ENCODE results near the gene BRPF1. TPM values are rescaled to one million over a fixed set of nuclear protein-coding genes. Genes with fewer than 3 reads are reported as not detected.

Gene BRPF1
- polyA plus RNA-seq, 1 experiment: 5.7 TPM

- H3K27ac ChIP-seq (ENCODE audit: low read depth, low read length): no peak overlapping the region
- peaks cover 2% of the 10 kb centered on the region; the same call in 1 of the 2 replicates for H3K9me3 ChIP-seq (ENCODE audit: control insufficient read depth, insufficient read depth, low read length)
- no peak overlapping the region for H3K4me3 ChIP-seq (ENCODE audit: low read depth, low read length)
- DNase-seq (ENCODE audit: low read depth, low spot score): no peak
- H3K27me3 ChIP-seq (ENCODE audit: control insufficient read depth, insufficient read depth, low read length): no peaks in the 10 kb centered on the region
- ChIA-PET CTCF (interaction anchor here (0.6 kb wide), 1 partner anchor 16 kb away, joined by 5 read pairs; no protein-coding TSS in a partner anchor), POLR2A (interaction anchor here (0.7 kb wide), 1 partner anchor 433 kb away, joined by 5 read pairs; no protein-coding TSS in a partner anchor)
- TF ChIP-seq CTCF (IDR thresholded peaks at IDR 0.05; ENCODE audit: low read depth, low read length): no peak
Measured at GRCh38 chr3:9784965-9785364, 53.4 kb downstream of the BRPF1 start.

GRCh38 chr3:9785602-9786001 is 54.1 kb downstream of the BRPF1 start:
- TF ChIP-seq CTCF (IDR thresholded peaks at IDR 0.05; ENCODE audit: low read depth, low read length): no peak
- Histone ChIP-seq H3K4me3 (ENCODE audit: low read depth, low read length) (no peak overlapping the region), H3K27me3 (ENCODE audit: control insufficient read depth, insufficient read depth, low read length) (no peaks in the 10 kb centered on the region), H3K9me3 (ENCODE audit: control insufficient read depth, insufficient read depth, low read length) (peaks cover 2% of the 10 kb centered on the region; the same call in 1 of the 2 replicates), H3K27ac (ENCODE audit: low read depth, low read length) (no peak overlapping the region)
- DNase-seq (ENCODE audit: low read depth, low spot score): no peak
- CTCF ChIA-PET: no interaction called here
- POLR2A ChIA-PET: no interaction called here

- H3K27ac ChIP-seq (ENCODE audit: low read depth, low read length): no peak overlapping the region
- no peaks in the 10 kb centered on the region for H3K27me3 ChIP-seq (ENCODE audit: control insufficient read depth, insufficient read depth, low read length)
- no peak for DNase-seq (ENCODE audit: low read depth, low spot score)
- TF ChIP-seq CTCF (IDR thresholded peaks at IDR 0.05; ENCODE audit: low read depth, low read length): no peak
- H3K9me3 ChIP-seq (ENCODE audit: control insufficient read depth, insufficient read depth, low read length): peaks cover 2% of the 10 kb centered on the region; the same call in 1 of the 2 replicates
- ChIA-PET CTCF (interaction anchor here (0.8 kb wide), 1 partner anchor 14 kb away, joined by 3 read pairs; no protein-coding TSS in a partner anchor), POLR2A (no interaction called here)
- no peak overlapping the region for H3K4me3 ChIP-seq (ENCODE audit: low read depth, low read length)
Measured at GRCh38 chr3:9786209-9786739, 54.7 kb downstream of the BRPF1 start.

DNA sequence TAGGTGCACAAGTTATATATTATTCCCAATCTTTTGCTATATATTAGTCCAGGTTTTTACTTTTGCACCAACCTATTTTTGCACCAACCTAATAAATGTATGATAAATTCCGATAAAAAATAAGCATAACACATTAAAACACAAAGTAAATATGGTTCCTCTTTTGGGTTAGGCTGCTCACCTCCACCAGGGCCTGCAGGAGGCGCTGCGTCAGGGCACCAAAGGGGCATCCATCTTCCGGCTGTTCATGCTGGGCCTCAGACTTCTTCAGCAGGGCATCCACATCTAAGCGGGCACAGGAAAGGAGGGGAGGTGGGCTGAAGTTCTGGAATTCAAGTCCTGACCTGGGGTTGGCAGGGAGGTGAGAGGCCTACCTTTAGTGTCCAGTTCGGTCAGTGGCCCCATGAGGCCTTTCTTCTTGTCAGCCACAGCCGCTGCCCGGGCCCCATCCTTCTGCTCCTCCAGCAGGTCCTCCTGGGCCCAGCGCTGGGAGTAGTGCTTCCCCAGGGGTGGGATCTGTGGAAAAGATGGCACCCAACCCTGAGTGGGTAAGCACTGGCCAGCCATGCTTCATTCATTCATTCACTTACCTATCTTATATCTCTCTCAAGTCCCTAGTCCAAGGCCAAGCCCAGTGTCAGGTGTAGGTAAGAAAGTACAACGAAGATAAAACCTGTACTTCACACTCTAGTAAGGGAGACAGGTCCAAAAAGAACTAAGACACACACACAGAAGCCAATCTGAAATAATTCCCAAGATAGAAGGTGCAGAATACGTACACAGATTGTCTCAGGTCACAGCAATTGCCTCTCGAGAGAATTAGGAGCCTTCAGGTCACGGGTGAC is 55.5 kb downstream of the BRPF1 start:
- ChIA-PET CTCF (interaction anchor here (0.8 kb wide), 1 partner anchor 13 kb away, joined by 3 read pairs; no protein-coding TSS in a partner anchor), POLR2A (no interaction called here)
- TF ChIP-seq CTCF (IDR thresholded peaks at IDR 0.05; ENCODE audit: low read depth, low read length): peak; percentile 51
- no peak for DNase-seq (ENCODE audit: low read depth, low spot score)
- Histone ChIP-seq H3K27ac (ENCODE audit: low read depth, low read length) (no peak overlapping the region), H3K9me3 (ENCODE audit: control insufficient read depth, insufficient read depth, low read length) (peaks cover 2% of the 10 kb centered on the region; the same call in 1 of the 2 replicates), H3K27me3 (ENCODE audit: control insufficient read depth, insufficient read depth, low read length) (no peaks in the 10 kb centered on the region), H3K4me3 (ENCODE audit: low read depth, low read length) (no peak overlapping the region)

DNA sequence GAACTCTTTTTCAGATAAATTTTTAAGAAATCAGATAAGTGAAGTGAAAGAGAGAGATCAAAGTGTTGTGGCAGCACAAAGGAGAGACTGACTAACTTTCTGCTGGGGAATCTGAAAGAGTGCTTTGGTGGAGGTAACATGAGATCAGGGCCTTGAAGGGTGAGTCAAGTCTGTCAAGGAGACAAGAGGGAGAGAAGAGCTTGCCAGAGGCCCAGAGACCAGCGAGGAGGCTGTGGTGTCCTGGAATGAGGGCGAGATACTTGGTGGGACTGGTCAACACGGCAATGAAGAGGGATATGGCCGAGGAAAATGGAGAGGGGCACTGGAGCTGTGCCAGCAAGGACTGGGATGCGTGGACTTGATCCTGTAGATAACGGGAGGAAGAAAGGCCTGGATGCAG is 56.2 kb downstream of the BRPF1 start:
- H3K4me3 ChIP-seq (ENCODE audit: low read depth, low read length): no peak overlapping the region
- TF ChIP-seq CTCF (IDR thresholded peaks at IDR 0.05; ENCODE audit: low read depth, low read length): no peak
- H3K27me3 ChIP-seq (ENCODE audit: control insufficient read depth, insufficient read depth, low read length): no peaks in the 10 kb centered on the region
- POLR2A ChIA-PET: no interaction called here
- H3K27ac ChIP-seq (ENCODE audit: low read depth, low read length): no peak overlapping the region
- peaks cover 2% of the 10 kb centered on the region; the same call in 1 of the 2 replicates for H3K9me3 ChIP-seq (ENCODE audit: control insufficient read depth, insufficient read depth, low read length)
- CTCF ChIA-PET: no interaction called here
- no peak for DNase-seq (ENCODE audit: low read depth, low spot score)

Measured in AG04450 (cell line).